SJCRH30 (cell line): ENCODE results near the gene ATAD1. TPM values are rescaled to one million over a fixed set of nuclear protein-coding genes. Genes with fewer than 3 reads are reported as not detected.
"Not testable (repeated sequence)": the region's sequence is repeated elsewhere in the genome, so short reads cannot be mapped to it uniquely, and the experiment has no call there.

Experiments
- DNase-seq, 2 experiments: peaks; one replicate each; pipeline ENCODE4 v3.0.0-alpha.2; 2015 to 2020
- H3K27ac ChIP-seq: fragments of 250-450 bp; sonication (Bioruptor Pico); 2 replicates; pipeline ENCODE4 v1.5.1; 2020; ENCODE audit warnings: mild to moderate bottlenecking, moderate library complexity
- H3K27me3 ChIP-seq: fragments of 250-450 bp; sonication (Bioruptor Pico); 2 replicates; pipeline ENCODE4 v1.5.1; 2020; ENCODE audit warnings: mild to moderate bottlenecking, moderate library complexity
- H3K36me3 ChIP-seq: fragments of 250-450 bp; sonication (Bioruptor Pico); 2 replicates; pipeline ENCODE4 v1.5.1; 2020; ENCODE audit warnings: mild to moderate bottlenecking, moderate library complexity
- H3K4me1 ChIP-seq: fragments of 250-450 bp; sonication (Bioruptor Pico); 2 replicates; pipeline ENCODE4 v1.5.1; 2020; ENCODE audit warnings: mild to moderate bottlenecking, moderate library complexity
- H3K4me3 ChIP-seq: fragments of 250-450 bp; sonication (Bioruptor Pico); 2 replicates; pipeline ENCODE4 v1.5.1; 2020; ENCODE audit warnings: mild to moderate bottlenecking, moderate library complexity
- H3K9me3 ChIP-seq: fragments of 250-450 bp; sonication (Bioruptor Pico); replicated peaks from 2 replicates; pipeline ENCODE4 v1.5.1; 2020; ENCODE audit warnings: mild to moderate bottlenecking, moderate library complexity
- total RNA-seq: library from RNA; depleted of rRNA; stranded (reverse); fragments of >200 nt; shearing (Covaris generic); gene quantifications from 2 replicates; pipeline ENCODE4 v1.2.3, GENCODE V29; 2014

ATAD1 gene
- total RNA-seq, 1 experiment from 2014 or later: 28.2 TPM

GRCh38 chr10:87761892-87762291 is 56.1 kb downstream of the ATAD1 start:
- no peaks in the 10 kb centered on the region for H3K36me3 ChIP-seq
- H3K27me3 ChIP-seq: no peaks in the 10 kb centered on the region
- no peaks in the 10 kb centered on the region for H3K9me3 ChIP-seq
- H3K4me3 ChIP-seq: no peak overlapping the region
- H3K4me1 ChIP-seq: no peaks in the 10 kb centered on the region
- H3K27ac ChIP-seq: no peak overlapping the region
- DNase-seq: peak in 1 of 2 experiments; percentile 3

DNA sequence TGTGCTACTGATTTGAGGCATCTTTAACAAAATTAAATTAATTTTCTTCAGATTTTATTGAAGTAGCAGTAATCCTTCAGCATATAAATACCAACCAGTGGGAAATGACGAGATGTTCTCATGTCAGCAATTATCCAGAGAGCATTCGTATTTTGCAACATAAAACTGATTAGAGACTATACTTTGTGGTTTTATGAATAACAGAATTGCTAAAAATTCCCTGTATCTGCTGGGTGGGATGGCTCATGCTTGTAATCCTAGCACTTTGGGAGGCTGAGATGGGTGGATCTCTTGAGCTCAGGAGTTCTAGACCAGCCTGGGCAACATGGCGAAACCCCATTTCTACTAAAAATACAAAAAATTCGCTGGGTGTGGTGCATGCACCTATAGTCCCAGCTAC is 56.9 kb downstream of the ATAD1 start:
- Histone ChIP-seq H3K27ac (no peak overlapping the region), H3K9me3 (no peaks in the 10 kb centered on the region), H3K36me3 (no peaks in the 10 kb centered on the region), H3K4me3 (no peak overlapping the region), H3K27me3 (no peaks in the 10 kb centered on the region), H3K4me1 (no peaks in the 10 kb centered on the region)
- no peak for DNase-seq

- DNase-seq: no peak
- Histone ChIP-seq H3K4me1 (no peaks in the 10 kb centered on the region), H3K27ac (no peak overlapping the region), H3K9me3 (no peaks in the 10 kb centered on the region), H3K4me3 (no peak overlapping the region), H3K27me3 (no peaks in the 10 kb centered on the region), H3K36me3 (no peaks in the 10 kb centered on the region)
These were observed 57.7 kb downstream of the ATAD1 start for GRCh38 chr10:87760195-87760905.

DNA sequence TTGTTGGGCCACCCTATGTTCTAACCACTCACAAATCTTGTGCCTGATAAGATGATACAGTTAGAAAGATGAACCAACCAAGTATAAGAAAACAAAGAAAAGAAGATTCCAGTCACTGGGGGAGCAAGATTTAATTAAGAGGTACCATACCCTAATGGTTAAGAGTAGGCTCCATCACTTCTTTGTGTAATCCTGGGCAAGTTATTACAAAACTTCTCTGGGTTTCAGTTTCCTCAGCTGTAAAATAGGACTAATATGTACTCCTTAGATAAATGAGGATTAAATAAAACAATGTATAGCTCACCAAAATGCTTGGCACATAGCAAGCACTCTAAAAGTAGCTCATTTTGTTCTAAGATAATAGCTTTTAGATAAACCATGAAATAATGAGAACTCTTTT is 58.5 kb downstream of the ATAD1 start:
- no peaks in the 10 kb centered on the region for H3K9me3 ChIP-seq
- H3K27ac ChIP-seq: no peak overlapping the region
- no peak for DNase-seq
- no peak overlapping the region for H3K4me3 ChIP-seq
- H3K36me3 ChIP-seq: peaks cover 2% of the 10 kb centered on the region; the same call in 1 of the 2 replicates
- no peaks in the 10 kb centered on the region for H3K27me3 ChIP-seq
- no peaks in the 10 kb centered on the region for H3K4me1 ChIP-seq

DNA sequence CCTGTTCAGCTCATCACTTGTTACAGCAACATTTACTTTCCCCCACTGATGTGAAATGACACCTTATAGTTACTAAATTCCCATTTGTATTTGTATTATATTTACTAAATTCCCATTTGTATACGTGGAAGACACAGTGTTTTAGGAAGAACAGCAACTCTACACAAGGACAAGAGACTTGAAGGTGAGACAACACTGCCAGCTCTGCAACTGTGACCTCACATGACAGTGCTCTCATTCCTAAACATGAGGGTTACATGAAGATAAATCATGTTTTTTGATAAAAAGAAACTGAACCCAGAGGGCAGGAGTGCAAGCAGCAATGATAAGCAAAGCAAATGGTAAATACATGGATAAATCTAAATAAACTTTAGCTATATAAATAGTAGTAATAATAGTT is 60.3 kb downstream of the ATAD1 start:
- H3K4me1 ChIP-seq: no peaks in the 10 kb centered on the region
- no peak overlapping the region for H3K27ac ChIP-seq
- no peak overlapping the region for H3K4me3 ChIP-seq
- H3K27me3 ChIP-seq: no peaks in the 10 kb centered on the region
- no peak for DNase-seq
- H3K36me3 ChIP-seq: peaks cover 4% of the 10 kb centered on the region; the same call in 1 of the 2 replicates
- no peaks in the 10 kb centered on the region for H3K9me3 ChIP-seq

GRCh38 chr10:87753995-87754866 is 63.8 kb downstream of the ATAD1 start:
- Histone ChIP-seq H3K27ac (no peak overlapping the region), H3K9me3 (no peaks in the 10 kb centered on the region), H3K4me3 (no peak overlapping the region), H3K27me3 (no peaks in the 10 kb centered on the region), H3K4me1 (no peaks in the 10 kb centered on the region), H3K36me3 (peaks cover 4% of the 10 kb centered on the region; the same call in 1 of the 2 replicates)
- no peak for DNase-seq

- no peaks in the 10 kb centered on the region for H3K27me3 ChIP-seq
- no peaks in the 10 kb centered on the region for H3K4me1 ChIP-seq
- peaks cover 4% of the 10 kb centered on the region; the same call in 1 of the 2 replicates for H3K36me3 ChIP-seq
- DNase-seq: no peak
- no peaks in the 10 kb centered on the region for H3K9me3 ChIP-seq
- no peak overlapping the region for H3K4me3 ChIP-seq
- no peak overlapping the region for H3K27ac ChIP-seq
These were observed 65.5 kb downstream of the ATAD1 start for GRCh38 chr10:87752566-87752965.

GRCh38 chr10:87751274-87751673 is 66.8 kb downstream of the ATAD1 start:
- Histone ChIP-seq H3K4me1 (no peaks in the 10 kb centered on the region), H3K9me3 (no peaks in the 10 kb centered on the region), H3K27ac (no peak overlapping the region), H3K27me3 (no peaks in the 10 kb centered on the region), H3K36me3 (peaks cover 4% of the 10 kb centered on the region; the same call in 1 of the 2 replicates), H3K4me3 (no peak overlapping the region)
- DNase-seq: no peak

DNA sequence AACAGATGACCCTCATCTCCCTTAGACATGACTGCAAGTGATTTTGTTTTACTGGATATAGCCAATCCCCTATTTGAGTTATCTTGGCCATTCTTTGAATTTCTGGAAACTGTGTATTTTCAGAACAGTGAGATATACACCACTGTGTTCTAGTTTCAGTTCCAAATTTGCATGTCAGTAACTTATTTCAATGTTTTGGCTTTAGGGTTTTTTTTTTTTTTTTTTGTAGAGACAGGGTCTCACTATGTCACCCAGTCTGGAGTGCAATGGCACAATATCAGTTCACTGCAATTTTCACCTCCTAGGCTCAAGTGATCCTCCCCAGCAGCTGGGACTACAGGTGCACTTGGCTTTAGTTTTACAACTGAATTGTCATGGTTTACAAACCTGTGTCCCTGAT is 67.2 kb downstream of the ATAD1 start:
- Histone ChIP-seq H3K4me1 (no peaks in the 10 kb centered on the region), H3K9me3 (no peaks in the 10 kb centered on the region), H3K4me3 (no peak overlapping the region), H3K27me3 (no peaks in the 10 kb centered on the region), H3K36me3 (peaks cover 4% of the 10 kb centered on the region; the same call in 1 of the 2 replicates), H3K27ac (no peak overlapping the region)
- no peak for DNase-seq

GRCh38 chr10:87750001-87750671 is 67.9 kb downstream of the ATAD1 start:
- H3K27me3 ChIP-seq: no peaks in the 10 kb centered on the region
- H3K9me3 ChIP-seq: no peaks in the 10 kb centered on the region
- no peak for DNase-seq
- no peak overlapping the region for H3K27ac ChIP-seq
- no peaks in the 10 kb centered on the region for H3K4me1 ChIP-seq
- H3K4me3 ChIP-seq: no peak overlapping the region
- H3K36me3 ChIP-seq: peaks cover 4% of the 10 kb centered on the region; the same call in 1 of the 2 replicates

- H3K4me3 ChIP-seq, H3K9me3 ChIP-seq, H3K36me3 ChIP-seq, DNase-seq, H3K27ac ChIP-seq, H3K27me3 ChIP-seq, H3K4me1 ChIP-seq: not testable (repeated sequence)
These were observed 69.8 kb downstream of the ATAD1 start for GRCh38 chr10:87748244-87748643.

DNA sequence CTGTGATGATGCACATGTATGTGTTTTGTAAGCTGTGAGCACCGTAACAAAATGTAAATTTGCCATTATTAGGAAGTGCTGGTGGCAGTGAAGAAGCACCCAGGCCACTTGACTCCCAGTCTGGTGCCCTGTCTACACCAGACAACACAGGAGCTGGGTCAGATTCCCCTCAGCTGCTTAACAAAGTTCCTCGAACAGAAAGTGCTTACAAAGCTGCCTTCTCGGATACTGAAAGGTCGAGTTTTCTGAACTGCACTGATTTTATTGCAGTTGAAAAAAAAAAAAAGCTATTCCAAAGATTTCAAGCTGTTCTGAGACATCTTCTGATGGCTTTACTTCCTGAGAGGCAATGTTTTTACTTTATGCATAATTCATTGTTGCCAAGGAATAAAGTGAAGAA is 71.1 kb downstream of the ATAD1 start:
- H3K4me3 ChIP-seq: no peak overlapping the region
- no peaks in the 10 kb centered on the region for H3K9me3 ChIP-seq
- no peak overlapping the region for H3K27ac ChIP-seq
- no peaks in the 10 kb centered on the region for H3K27me3 ChIP-seq
- no peak for DNase-seq
- no peaks in the 10 kb centered on the region for H3K36me3 ChIP-seq
- H3K4me1 ChIP-seq: no peaks in the 10 kb centered on the region

DNA sequence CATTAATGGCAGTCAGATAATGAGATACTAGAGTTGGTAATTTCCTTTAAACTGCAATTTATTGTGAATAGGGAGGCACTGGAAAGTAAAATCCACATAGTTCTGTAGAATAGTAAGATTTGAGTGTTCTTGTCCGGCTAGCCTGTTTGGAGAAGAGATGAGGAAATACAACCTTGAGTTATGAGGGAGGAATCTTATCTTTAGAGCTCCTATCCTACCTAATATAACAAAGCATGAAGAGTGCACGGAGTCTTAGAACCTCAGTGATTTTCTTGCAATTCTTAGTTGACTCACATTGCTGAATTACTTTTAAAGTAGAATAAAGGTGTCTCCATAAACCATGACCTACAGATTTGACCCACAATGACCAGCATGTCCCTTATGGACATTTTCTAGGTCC is 73.4 kb downstream of the ATAD1 start:
- no peak overlapping the region for H3K4me3 ChIP-seq

GRCh38 chr10:87742992-87743610 is 74.9 kb downstream of the ATAD1 start:
- not testable (repeated sequence) for H3K36me3 ChIP-seq, H3K9me3 ChIP-seq, H3K4me1 ChIP-seq, DNase-seq, H3K27ac ChIP-seq, H3K27me3 ChIP-seq, H3K4me3 ChIP-seq

More for the DNA sequence above, 73.4 kb downstream of the ATAD1 start:
- H3K9me3 ChIP-seq: no peaks in the 10 kb centered on the region
- H3K27me3 ChIP-seq: no peaks in the 10 kb centered on the region
- H3K27ac ChIP-seq: no peak overlapping the region
- DNase-seq: no peak
- H3K4me1 ChIP-seq: no peaks in the 10 kb centered on the region
- no peaks in the 10 kb centered on the region for H3K36me3 ChIP-seq
